ENCODE results near the gene PNPLA3. TPM values are rescaled to one million over a fixed set of nuclear protein-coding genes. Genes with fewer than 3 reads are reported as not detected.

Gene PNPLA3
- total and polyA plus RNA-seq, 7 experiments from 2014 or later: 0.19 to 0.29 TPM; not detected in 5

DNA sequence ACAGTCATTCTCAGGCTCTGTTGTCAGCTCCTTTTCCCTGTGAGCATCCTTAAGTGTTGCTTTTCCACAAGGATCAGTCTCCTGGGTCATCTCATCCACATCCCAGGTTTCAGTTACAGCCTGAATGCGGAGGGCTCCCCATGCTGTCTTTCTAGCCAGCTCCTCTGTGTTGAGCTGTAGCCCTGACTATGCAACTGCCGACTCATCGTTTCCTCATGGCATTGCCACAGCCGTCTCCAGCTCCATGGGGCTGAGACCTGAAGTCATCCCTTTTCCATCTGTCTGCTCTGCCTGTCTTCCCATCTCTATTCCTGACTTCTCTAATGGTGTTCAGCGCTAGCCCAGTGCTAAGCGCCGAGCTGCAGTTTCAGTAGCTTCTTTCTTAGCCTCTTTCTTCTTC is 43.5 kb downstream of the PNPLA3 start:
- Histone ChIP-seq H3K4me3 (ENCODE audit: low read length) (no peak overlapping the region), H3K27ac (ENCODE audit: low read depth, low read length) (no peak overlapping the region), H3K4me1 (ENCODE audit: control insufficient read depth in 2 of 2, insufficient read depth in 2 of 2, low read length in 2 of 2) (no peaks in the 10 kb centered on the region), H3K36me3 (ENCODE audit: control insufficient read depth in 2 of 3, insufficient read depth in 3 of 3, low read length in 3 of 3) (peaks cover 30 to 82% (median 35%) of the 10 kb centered on the region in 3 experiments), H3K27me3 (ENCODE audit: control insufficient read depth in 2 of 2, insufficient read depth in 2 of 2, low read length in 2 of 2) (no peaks in the 10 kb centered on the region), H3K9me3 (ENCODE audit: control insufficient read depth in 2 of 3, low read length in 3 of 3) (no peaks in the 10 kb centered on the region)
- no peak overlapping the region for H3K27ac Mint-ChIP-seq
- ChIA-PET CTCF (no interaction called here), POLR2A (no interaction called here)
- no peaks in the 10 kb centered on the region for H3K9me3 Mint-ChIP-seq
- no peaks in the 10 kb centered on the region for H3K27me3 Mint-ChIP-seq
- no peak overlapping the region for H3K4me3 Mint-ChIP-seq
- no peak for DNase-seq
- ATAC-seq: no peak
- H3K4me1 Mint-ChIP-seq: peaks cover 0 to 8% (median 4%) of the 10 kb centered on the region in 7 donors
- H3K36me3 Mint-ChIP-seq: peaks cover 13 to 55% (median 23%) of the 10 kb centered on the region in 5 donors
- intact Hi-C loops (cut with micrococcal nuclease): no loop called here

DNA sequence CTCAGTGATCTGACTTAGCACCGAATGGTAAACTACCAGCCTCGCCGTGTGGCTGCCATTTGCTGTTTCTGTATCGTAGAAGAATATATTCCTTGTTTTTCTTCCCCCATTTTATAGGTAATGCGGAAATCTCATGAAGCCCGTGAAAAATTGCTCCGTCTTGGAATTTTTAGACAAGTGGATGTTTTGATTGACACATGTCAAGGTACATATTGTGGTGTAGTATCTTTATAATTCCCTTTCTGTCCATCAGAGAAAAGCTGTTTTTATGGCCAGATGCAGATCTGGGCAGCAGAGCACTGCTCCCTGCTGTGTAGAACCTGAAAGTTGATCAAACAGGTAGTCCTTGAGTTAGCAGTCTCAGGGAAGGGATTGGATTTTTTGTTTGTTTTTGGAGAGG is 45.0 kb downstream of the PNPLA3 start:
- Mint-ChIP-seq H3K27me3 (no peaks in the 10 kb centered on the region), H3K4me1 (peaks cover 0 to 8% (median 4%) of the 10 kb centered on the region in 7 donors), H3K9me3 (no peaks in the 10 kb centered on the region), H3K27ac (no peak overlapping the region), H3K4me3 (peak overlapping the region in 1 of 10 donors; percentile 51), H3K36me3 (peaks cover 13 to 65% (median 22%) of the 10 kb centered on the region in 5 donors)
- no peaks in the 10 kb centered on the region for H3K9me3 ChIP-seq (ENCODE audit: control insufficient read depth in 2 of 3, low read length in 3 of 3)
- no peak overlapping the region for H3K4me3 ChIP-seq (ENCODE audit: low read length)
- H3K4me1 ChIP-seq (ENCODE audit: control insufficient read depth in 2 of 2, insufficient read depth in 2 of 2, low read length in 2 of 2): no peaks in the 10 kb centered on the region
- intact Hi-C loops (cut with micrococcal nuclease): no loop called here
- DNase-seq: no peak
- H3K27ac ChIP-seq (ENCODE audit: low read depth, low read length): no peak overlapping the region
- no peaks in the 10 kb centered on the region for H3K27me3 ChIP-seq (ENCODE audit: control insufficient read depth in 2 of 2, insufficient read depth in 2 of 2, low read length in 2 of 2)
- peaks cover 35 to 92% (median 44%) of the 10 kb centered on the region in 3 experiments for H3K36me3 ChIP-seq (ENCODE audit: control insufficient read depth in 2 of 3, insufficient read depth in 3 of 3, low read length in 3 of 3)
- no peak for ATAC-seq
- ChIA-PET CTCF (no interaction called here), POLR2A (no interaction called here)

DNA sequence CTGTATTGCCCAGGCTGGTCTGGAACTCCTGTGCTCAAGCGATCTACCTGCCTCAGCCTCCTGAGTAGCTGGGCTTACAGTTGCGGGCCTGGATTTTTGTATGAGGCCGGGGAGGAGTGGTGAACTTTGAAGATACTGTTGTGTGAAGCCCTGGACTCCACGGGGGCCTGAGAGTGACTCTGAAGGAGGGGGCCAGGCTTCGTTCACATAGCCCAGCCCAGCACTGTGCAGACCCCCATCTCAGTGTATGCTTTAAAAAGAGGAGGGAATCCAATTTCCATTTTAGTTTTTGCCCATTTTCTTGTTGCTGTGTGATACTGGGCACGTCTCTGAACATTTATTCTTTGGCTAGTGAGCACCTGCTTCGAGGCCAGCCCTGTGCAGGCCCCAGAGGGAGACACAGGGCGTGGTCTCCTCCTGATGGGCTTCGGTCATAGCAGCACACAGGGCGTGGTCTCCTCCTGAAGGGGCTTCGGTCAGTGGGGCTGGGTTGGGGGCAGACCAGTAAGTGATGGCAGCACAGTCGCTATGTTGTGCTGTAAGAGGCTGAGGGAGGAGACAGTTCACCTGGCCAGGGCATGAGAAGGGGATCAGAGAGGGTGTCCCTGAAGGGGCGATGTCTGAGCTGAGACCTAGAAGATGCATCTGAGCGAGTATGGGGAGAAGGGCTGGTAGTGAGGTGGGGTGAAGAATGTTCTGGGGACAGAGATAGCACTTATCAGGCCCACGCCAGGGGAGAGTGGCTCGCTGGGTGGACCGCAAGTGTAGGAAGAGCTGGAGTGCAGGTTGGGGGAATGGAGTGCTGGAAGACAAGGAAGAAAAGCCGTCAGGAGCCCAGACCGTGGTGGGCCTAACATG is 45.6 kb downstream of the PNPLA3 start:
- Mint-ChIP-seq H3K27me3 (no peaks in the 10 kb centered on the region), H3K4me1 (peaks cover 0 to 8% (median 4%) of the 10 kb centered on the region in 7 donors), H3K9me3 (no peaks in the 10 kb centered on the region), H3K4me3 (no peak overlapping the region), H3K36me3 (peaks cover 12 to 65% (median 22%) of the 10 kb centered on the region in 5 donors), H3K27ac (peak overlapping the region in 2 of 9 donors; percentile 23 to 67)
- CTCF ChIA-PET: no interaction called here
- POLR2A ChIA-PET: no interaction called here
- H3K36me3 ChIP-seq (ENCODE audit: control insufficient read depth in 2 of 3, insufficient read depth in 3 of 3, low read length in 3 of 3): peaks cover 38 to 94% (median 39%) of the 10 kb centered on the region in 3 experiments
- ATAC-seq (no peak), DNase-seq (no peak)
- no peak overlapping the region for H3K27ac ChIP-seq (ENCODE audit: low read depth, low read length)
- intact Hi-C loops (cut with micrococcal nuclease): no loop called here
- no peaks in the 10 kb centered on the region for H3K4me1 ChIP-seq (ENCODE audit: control insufficient read depth in 2 of 2, insufficient read depth in 2 of 2, low read length in 2 of 2)
- no peaks in the 10 kb centered on the region for H3K9me3 ChIP-seq (ENCODE audit: control insufficient read depth in 2 of 3, low read length in 3 of 3)
- no peaks in the 10 kb centered on the region for H3K27me3 ChIP-seq (ENCODE audit: control insufficient read depth in 2 of 2, insufficient read depth in 2 of 2, low read length in 2 of 2)
- H3K4me3 ChIP-seq (ENCODE audit: low read length): no peak overlapping the region

DNA sequence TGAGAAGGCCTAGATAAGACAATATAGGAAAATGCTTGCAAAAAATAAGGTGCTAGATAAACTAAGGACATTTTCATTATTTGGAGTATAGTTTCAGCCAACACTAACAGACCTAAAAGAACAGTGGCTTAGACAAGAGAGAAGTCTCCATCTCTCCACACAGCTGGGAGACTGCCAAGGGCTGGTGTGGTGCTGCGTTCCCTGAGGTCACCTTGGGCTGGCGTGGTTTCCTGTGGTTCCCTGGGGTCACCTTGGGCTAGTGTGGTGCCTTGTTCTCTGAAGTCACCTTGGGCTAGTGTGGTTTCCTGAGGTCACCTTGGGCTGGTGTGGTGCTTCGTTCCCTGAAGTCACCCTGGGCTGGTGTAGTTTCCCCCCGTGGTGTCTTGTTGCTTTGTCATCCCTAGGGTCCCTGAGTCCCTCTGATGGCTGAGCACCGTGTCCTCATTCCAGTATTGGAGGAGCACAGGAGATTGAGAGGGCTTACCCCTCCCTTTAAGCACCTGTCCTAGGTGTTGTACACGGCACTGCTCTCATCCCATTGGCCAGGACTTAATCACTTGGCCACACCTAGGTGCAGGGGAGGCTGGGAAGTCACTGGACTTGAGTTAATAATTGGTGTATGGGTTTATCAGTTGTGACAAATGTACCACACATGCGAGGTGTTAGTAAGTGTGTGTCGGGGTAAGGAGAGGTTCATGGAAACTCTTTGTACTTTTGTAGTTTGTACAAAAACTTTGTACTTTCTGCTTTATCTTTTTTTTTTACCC is 46.6 kb downstream of the PNPLA3 start:
- H3K27ac Mint-ChIP-seq: no peak overlapping the region
- H3K36me3 Mint-ChIP-seq: peaks cover 8 to 58% (median 19%) of the 10 kb centered on the region in 5 donors
- H3K9me3 ChIP-seq (ENCODE audit: control insufficient read depth in 2 of 3, low read length in 3 of 3): no peaks in the 10 kb centered on the region
- intact Hi-C loops (cut with micrococcal nuclease): no loop called here
- H3K4me3 ChIP-seq (ENCODE audit: low read length): no peak overlapping the region
- H3K4me3 Mint-ChIP-seq: no peak overlapping the region
- CTCF ChIA-PET: no interaction called here
- H3K27ac ChIP-seq (ENCODE audit: low read depth, low read length): no peak overlapping the region
- peaks cover 0 to 8% (median 4%) of the 10 kb centered on the region in 7 donors for H3K4me1 Mint-ChIP-seq
- DNase-seq: no peak
- POLR2A ChIA-PET: no interaction called here
- no peaks in the 10 kb centered on the region for H3K4me1 ChIP-seq (ENCODE audit: control insufficient read depth in 2 of 2, insufficient read depth in 2 of 2, low read length in 2 of 2)
- H3K36me3 ChIP-seq (ENCODE audit: control insufficient read depth in 2 of 3, insufficient read depth in 3 of 3, low read length in 3 of 3): peaks cover 32 to 94% (median 45%) of the 10 kb centered on the region in 3 experiments
- no peaks in the 10 kb centered on the region for H3K27me3 Mint-ChIP-seq
- no peak for ATAC-seq
- no peaks in the 10 kb centered on the region for H3K27me3 ChIP-seq (ENCODE audit: control insufficient read depth in 2 of 2, insufficient read depth in 2 of 2, low read length in 2 of 2)
- no peaks in the 10 kb centered on the region for H3K9me3 Mint-ChIP-seq

DNA sequence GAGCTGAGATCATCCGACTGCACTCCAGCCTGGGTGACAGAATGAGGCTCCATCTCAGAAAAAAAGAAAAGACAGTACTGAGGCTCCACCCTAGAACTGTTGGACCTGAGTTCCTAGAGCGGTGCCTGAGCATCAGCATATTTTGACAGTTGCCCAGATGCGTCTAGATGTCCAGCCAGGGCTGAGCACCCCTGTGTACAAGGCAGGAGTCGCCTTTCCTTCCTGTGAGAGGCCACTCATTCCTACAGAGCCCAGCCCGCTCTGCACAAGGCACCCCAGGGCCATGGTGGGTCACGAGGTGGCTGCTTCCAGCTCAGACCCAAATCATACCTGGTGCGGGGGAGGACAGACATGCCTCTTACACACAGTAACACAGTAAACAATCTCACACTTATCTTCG is 47.5 kb downstream of the PNPLA3 start:
- H3K27ac Mint-ChIP-seq: no peak overlapping the region
- intact Hi-C loops (cut with micrococcal nuclease): no loop called here
- H3K27me3 ChIP-seq (ENCODE audit: control insufficient read depth in 2 of 2, insufficient read depth in 2 of 2, low read length in 2 of 2): no peaks in the 10 kb centered on the region
- peaks cover 32 to 94% (median 45%) of the 10 kb centered on the region in 3 experiments for H3K36me3 ChIP-seq (ENCODE audit: control insufficient read depth in 2 of 3, insufficient read depth in 3 of 3, low read length in 3 of 3)
- ChIA-PET POLR2A (no interaction called here), CTCF (no interaction called here)
- H3K4me1 ChIP-seq (ENCODE audit: control insufficient read depth in 2 of 2, insufficient read depth in 2 of 2, low read length in 2 of 2): no peaks in the 10 kb centered on the region
- no peak overlapping the region for H3K4me3 Mint-ChIP-seq
- peaks cover 0 to 8% (median 4%) of the 10 kb centered on the region in 7 donors for H3K4me1 Mint-ChIP-seq
- H3K4me3 ChIP-seq (ENCODE audit: low read length): no peak overlapping the region
- no peak for ATAC-seq
- no peaks in the 10 kb centered on the region for H3K9me3 ChIP-seq (ENCODE audit: control insufficient read depth in 2 of 3, low read length in 3 of 3)
- no peak for DNase-seq
- H3K36me3 Mint-ChIP-seq: peaks cover 8 to 61% (median 23%) of the 10 kb centered on the region in 5 donors
- H3K27ac ChIP-seq (ENCODE audit: low read depth, low read length): no peak overlapping the region
- no peaks in the 10 kb centered on the region for H3K9me3 Mint-ChIP-seq
- H3K27me3 Mint-ChIP-seq: no peaks in the 10 kb centered on the region

DNA sequence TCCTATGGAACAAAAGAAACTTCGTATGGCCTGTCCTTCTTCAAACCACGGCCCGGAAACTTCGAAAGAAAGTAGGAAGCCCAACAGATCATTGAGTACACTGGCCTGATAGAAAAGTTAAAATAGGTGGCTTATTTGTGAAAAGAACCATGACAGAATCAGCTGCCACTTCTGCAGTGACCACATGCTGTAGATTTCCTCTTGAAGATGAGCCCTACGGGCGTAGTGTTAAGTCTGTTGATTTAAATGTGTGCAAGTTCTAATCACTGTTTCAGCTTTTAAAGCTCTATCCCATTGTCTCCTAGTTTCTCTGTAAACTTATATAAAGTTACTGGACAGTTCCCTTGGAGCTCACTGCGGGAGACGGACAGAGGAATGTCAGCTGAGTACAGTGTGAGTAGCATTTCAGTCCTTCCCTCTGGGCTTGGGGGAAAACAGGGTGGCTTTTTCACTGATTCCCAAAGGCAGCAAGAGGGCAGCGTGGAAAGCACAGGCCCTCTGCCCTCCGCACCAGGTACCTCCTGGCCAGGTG is 49.4 kb downstream of the PNPLA3 start:
- Histone ChIP-seq H3K27ac (ENCODE audit: low read depth, low read length) (no peak overlapping the region), H3K27me3 (ENCODE audit: control insufficient read depth in 2 of 2, insufficient read depth in 2 of 2, low read length in 2 of 2) (no peaks in the 10 kb centered on the region), H3K9me3 (ENCODE audit: control insufficient read depth in 2 of 3, low read length in 3 of 3) (no peaks in the 10 kb centered on the region), H3K4me1 (ENCODE audit: control insufficient read depth in 2 of 2, insufficient read depth in 2 of 2, low read length in 2 of 2) (no peaks in the 10 kb centered on the region), H3K4me3 (ENCODE audit: low read length) (no peak overlapping the region), H3K36me3 (ENCODE audit: control insufficient read depth in 2 of 3, insufficient read depth in 3 of 3, low read length in 3 of 3) (peaks cover 26 to 96% (median 33%) of the 10 kb centered on the region in 3 experiments)
- H3K27ac Mint-ChIP-seq: no peak overlapping the region
- H3K36me3 Mint-ChIP-seq: peaks cover 5 to 66% (median 12%) of the 10 kb centered on the region in 5 donors
- no peaks in the 10 kb centered on the region for H3K9me3 Mint-ChIP-seq
- no peak for ATAC-seq
- CTCF ChIA-PET: interaction anchor here (1.0 kb wide), 1 partner anchor 20 kb away, joined by 3 read pairs; no protein-coding TSS in a partner anchor
- H3K27me3 Mint-ChIP-seq: no peaks in the 10 kb centered on the region
- no peak overlapping the region for H3K4me3 Mint-ChIP-seq
- no peak for DNase-seq
- POLR2A ChIA-PET: interaction anchor here (1.3 kb wide), 1 partner anchor 18 kb away, joined by 3 read pairs; the partner anchor contains the start of gene SAMM50
- intact Hi-C loops (cut with micrococcal nuclease): no loop called here
- peaks cover 0 to 2% (median 0%) of the 10 kb centered on the region in 7 donors for H3K4me1 Mint-ChIP-seq
